Natural killer cell (primary cell): ENCODE data around the gene GBP4. TPM values are rescaled to one million over a fixed set of nuclear protein-coding genes. Genes with fewer than 3 reads are reported as not detected.

Source experiments
- ATAC-seq, 3 donors: fragments of 150-1000 bp in 2 of 3; fragments of 200-7000 bp in 1 of 3; cut with Tn5 transposase; 1 replicate in 1 of 3; 2 replicates in 2 of 3; pipeline ENCODE4 v1.10.0; 2021; ENCODE audit warnings: mild to moderate bottlenecking in 2 of 3, moderate library complexity in 2 of 3
- DNase-seq, 2 donors: peaks; one replicate each; pipeline versions ENCODE4 v3.0.0 to v3.0.0-alpha.2; 2013 to 2021; ENCODE audit warnings: mixed read lengths in 1 of 2
- H3K27ac ChIP-seq: one replicate; pipeline ENCODE4 v1.5.1; 2013; ENCODE audit warnings: mild to moderate bottlenecking, low read length
- H3K27me3 ChIP-seq: one replicate; pipeline ENCODE4 v1.6.1; 2013; ENCODE audit warnings: low read length; ENCODE audit not compliant: control insufficient read depth, insufficient read depth
- H3K36me3 ChIP-seq: one replicate; pipeline ENCODE4 v1.6.1; 2013; ENCODE audit warnings: low read length; ENCODE audit not compliant: control insufficient read depth, insufficient read depth
- H3K4me1 ChIP-seq: one replicate; pipeline ENCODE4 v1.6.1; 2013; ENCODE audit warnings: low read length; ENCODE audit not compliant: control insufficient read depth, insufficient read depth
- H3K4me3 ChIP-seq: one replicate; pipeline ENCODE4 v1.5.1; 2013; ENCODE audit warnings: low read length
- H3K9me3 ChIP-seq: one replicate; pipeline ENCODE4 v1.6.1; 2013; ENCODE audit warnings: low read length; ENCODE audit not compliant: control insufficient read depth, insufficient read depth
- H3K27ac Mint-ChIP-seq, 2 donors: one replicate each; pipeline ENCODE4 v1.8.0; 2022; ENCODE audit warnings: mild to moderate bottlenecking in 2 of 2, mixed read lengths in 2 of 2, moderate library complexity in 1 of 2
- H3K27me3 Mint-ChIP-seq, 2 donors: one replicate each; pipeline ENCODE4 v1.8.0; 2022; ENCODE audit warnings: low read depth in 2 of 2, mixed read lengths in 2 of 2
- H3K36me3 Mint-ChIP-seq: one replicate; pipeline ENCODE4 v1.8.0; 2022; ENCODE audit warnings: mixed read lengths
- H3K4me1 Mint-ChIP-seq, 2 donors: one replicate each; pipeline ENCODE4 v1.8.0; 2022; ENCODE audit warnings: mixed read lengths in 2 of 2
- H3K4me3 Mint-ChIP-seq: one replicate; pipeline ENCODE4 v1.8.0; 2022; ENCODE audit warnings: mild to moderate bottlenecking, moderate library complexity, mixed read lengths
- H3K9me3 Mint-ChIP-seq, 2 donors: one replicate each; pipeline ENCODE4 v1.8.0; 2022; ENCODE audit warnings: mixed read lengths in 2 of 2
- WGBS: methylation state at CpG from one replicate; pipeline ENCODE4 v1.1.7; 2013; ENCODE audit warnings: missing lambda C conversion rate; ENCODE audit not compliant: insufficient coverage; 5-methylcytosine and 5-hydroxymethylcytosine counted together
- intact Hi-C: fragments of 100-400 bp; cut with micrococcal nuclease; formaldehyde crosslinking; loops from one replicate; pipeline ENCODE4 v1.14.2; 2022
- total RNA-seq, 4 donors: library from RNA; stranded (reverse); fragments of 120-200 nt in 1 of 4; gene quantifications; one replicate each; pipeline versions ENCODE4 v1.2.3 to v1.2.4, GENCODE V29; 2013 to 2022
- TF ChIP-seq, protein P1 (sequence below): fragments of 200-600 bp; IDR thresholded peaks from one replicate; pipeline ENCODE4 v1.8.0; 2022; ENCODE audit warnings: antibody characterized with exemption

GBP4 gene
- total RNA-seq, 3 donors from 2014 or later (not counting 1 experiment from before 2014, with no cell fraction given) = 39.1 to 62.1 (median 45.6) TPM

DNA sequence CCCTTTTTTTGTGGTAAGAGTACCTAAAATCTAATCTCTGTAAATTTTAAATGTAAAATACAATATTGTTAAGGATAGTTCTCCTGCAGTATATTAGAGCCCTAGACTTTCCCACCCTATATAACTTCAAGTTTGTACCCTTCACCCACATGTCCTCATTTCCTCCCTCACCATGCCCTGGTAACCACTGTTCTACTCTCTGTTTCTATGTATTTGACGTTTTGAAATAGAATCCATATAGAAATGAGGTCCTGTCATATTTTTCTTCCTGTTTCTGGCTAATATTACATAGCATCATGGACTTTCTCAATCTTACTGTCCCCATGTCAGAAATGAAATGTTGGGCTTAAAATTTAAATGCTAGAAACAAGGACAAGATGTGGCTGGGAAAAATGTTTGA, 47.7 kb downstream of the GBP4 start:
- WGBS = 40% methylated on average over 1 of the region's 1 CpG
- ATAC-seq (no peak), DNase-seq (no peak)
- no peak overlapping the region for H3K27ac Mint-ChIP-seq
- H3K36me3 Mint-ChIP-seq = no peaks in the 10 kb centered on the region
- no peaks in the 10 kb centered on the region for H3K27me3 ChIP-seq
- H3K36me3 ChIP-seq = no peaks in the 10 kb centered on the region
- peaks cover 16 to 17% of the 10 kb centered on the region in 2 donors for H3K4me1 Mint-ChIP-seq
- no peak overlapping the region for H3K4me3 ChIP-seq
- intact Hi-C loops = no loop called here
- H3K9me3 ChIP-seq = no peaks in the 10 kb centered on the region
- H3K4me1 ChIP-seq = no peaks in the 10 kb centered on the region
- no peaks in the 10 kb centered on the region for H3K27me3 Mint-ChIP-seq
- TF ChIP-seq, protein P1, sequence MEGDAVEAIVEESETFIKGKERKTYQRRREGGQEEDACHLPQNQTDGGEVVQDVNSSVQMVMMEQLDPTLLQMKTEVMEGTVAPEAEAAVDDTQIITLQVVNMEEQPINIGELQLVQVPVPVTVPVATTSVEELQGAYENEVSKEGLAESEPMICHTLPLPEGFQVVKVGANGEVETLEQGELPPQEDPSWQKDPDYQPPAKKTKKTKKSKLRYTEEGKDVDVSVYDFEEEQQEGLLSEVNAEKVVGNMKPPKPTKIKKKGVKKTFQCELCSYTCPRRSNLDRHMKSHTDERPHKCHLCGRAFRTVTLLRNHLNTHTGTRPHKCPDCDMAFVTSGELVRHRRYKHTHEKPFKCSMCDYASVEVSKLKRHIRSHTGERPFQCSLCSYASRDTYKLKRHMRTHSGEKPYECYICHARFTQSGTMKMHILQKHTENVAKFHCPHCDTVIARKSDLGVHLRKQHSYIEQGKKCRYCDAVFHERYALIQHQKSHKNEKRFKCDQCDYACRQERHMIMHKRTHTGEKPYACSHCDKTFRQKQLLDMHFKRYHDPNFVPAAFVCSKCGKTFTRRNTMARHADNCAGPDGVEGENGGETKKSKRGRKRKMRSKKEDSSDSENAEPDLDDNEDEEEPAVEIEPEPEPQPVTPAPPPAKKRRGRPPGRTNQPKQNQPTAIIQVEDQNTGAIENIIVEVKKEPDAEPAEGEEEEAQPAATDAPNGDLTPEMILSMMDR = no peak
- no peak overlapping the region for H3K4me3 Mint-ChIP-seq
- no peak overlapping the region for H3K27ac ChIP-seq
- H3K9me3 Mint-ChIP-seq = peaks cover 0 to 3% of the 10 kb centered on the region in 2 donors

- H3K4me3 ChIP-seq = no peak overlapping the region
- H3K36me3 Mint-ChIP-seq = no peaks in the 10 kb centered on the region
- H3K27me3 Mint-ChIP-seq = no peaks in the 10 kb centered on the region
- WGBS = 40% methylated on average over 3 of the region's 3 CpGs
- no peak overlapping the region for H3K27ac ChIP-seq
- TF ChIP-seq, protein P1 = no peak
- H3K36me3 ChIP-seq = no peaks in the 10 kb centered on the region
- no peaks in the 10 kb centered on the region for H3K9me3 Mint-ChIP-seq
- ATAC-seq (peak in 1 of 3 donors; percentile 40), DNase-seq (no peak)
- no peaks in the 10 kb centered on the region for H3K27me3 ChIP-seq
- intact Hi-C loops = no loop called here
- H3K4me1 Mint-ChIP-seq = peaks cover 21 to 22% of the 10 kb centered on the region in 2 donors
- no peak overlapping the region for H3K4me3 Mint-ChIP-seq
- no peak overlapping the region for H3K27ac Mint-ChIP-seq
- H3K9me3 ChIP-seq = no peaks in the 10 kb centered on the region
- H3K4me1 ChIP-seq = no peaks in the 10 kb centered on the region
Measured at GRCh38 chr1:89149976-89150375, 48.8 kb downstream of the GBP4 start.

DNA sequence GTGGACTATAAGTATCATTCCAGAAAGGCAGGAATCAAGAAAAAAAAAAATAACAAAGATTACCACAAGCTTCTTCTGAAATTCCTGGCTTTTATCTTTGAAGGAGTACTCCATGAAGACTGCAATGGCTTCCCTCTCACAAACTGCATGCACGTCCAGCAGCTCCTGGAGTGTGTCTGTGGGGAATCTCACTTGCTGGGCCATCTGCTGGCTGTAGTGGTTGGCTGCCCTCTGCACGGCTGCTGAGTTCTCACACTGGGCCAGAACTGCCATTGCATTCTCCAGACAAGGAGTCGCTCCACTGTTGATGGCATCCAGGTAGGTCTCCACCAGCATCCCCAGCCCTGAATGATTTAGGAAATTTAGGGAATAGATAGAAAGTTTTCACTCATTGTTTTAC, 49.5 kb downstream of the GBP4 start:
- Mint-ChIP-seq H3K9me3 (no peaks in the 10 kb centered on the region), H3K27me3 (no peaks in the 10 kb centered on the region), H3K27ac (no peak overlapping the region), H3K4me3 (no peak overlapping the region), H3K36me3 (no peaks in the 10 kb centered on the region), H3K4me1 (peaks cover 21 to 22% of the 10 kb centered on the region in 2 donors)
- Histone ChIP-seq H3K4me1 (no peaks in the 10 kb centered on the region), H3K27ac (no peak overlapping the region), H3K27me3 (no peaks in the 10 kb centered on the region), H3K4me3 (no peak overlapping the region), H3K36me3 (no peaks in the 10 kb centered on the region), H3K9me3 (no peaks in the 10 kb centered on the region)
- TF ChIP-seq, protein P1 = no peak
- ATAC-seq (no peak), DNase-seq (no peak)
- intact Hi-C loops = no loop called here
- 80% methylated on average over 3 of the region's 3 CpGs for WGBS
